Transverse colon (tissue), 3 donors: ENCODE results near the gene KLHL22.

Experiments used
- CTCF ChIP-seq, 5 experiments: fragments of 200-600 bp in 3 of 5; fragments of 450-650 bp in 2 of 5; sonication (generic) in 3 of 5; IDR thresholded peaks; 1 replicate in 2 of 5; 2 replicates in 3 of 5; pipeline ENCODE4 v1.5.1; 2016 to 2017; ENCODE audit warnings: antibody characterized with exemption in 5 of 5, inconsistent platforms in 3 of 5, mild to moderate bottlenecking in 2 of 5, moderate library complexity in 1 of 5
- POLR2A ChIP-seq: fragments of 450-650 bp; IDR thresholded peaks from one replicate; pipeline ENCODE4 v1.6.1; 2016; ENCODE audit warnings: antibody characterized with exemption, mild to moderate bottlenecking, moderate library complexity

GRCh38 chr22:20498913-20499312 is 3.3 kb upstream of the KLHL22 start:
- TF ChIP-seq CTCF (IDR thresholded peaks at IDR 0.05) (no peak), POLR2A (no peak)
